ENCODE results near the gene CIDEA.
"Not testable (repeated sequence)": the region's sequence is repeated elsewhere in the genome, so short reads cannot be mapped to it uniquely, and the experiment has no call there.

DNA sequence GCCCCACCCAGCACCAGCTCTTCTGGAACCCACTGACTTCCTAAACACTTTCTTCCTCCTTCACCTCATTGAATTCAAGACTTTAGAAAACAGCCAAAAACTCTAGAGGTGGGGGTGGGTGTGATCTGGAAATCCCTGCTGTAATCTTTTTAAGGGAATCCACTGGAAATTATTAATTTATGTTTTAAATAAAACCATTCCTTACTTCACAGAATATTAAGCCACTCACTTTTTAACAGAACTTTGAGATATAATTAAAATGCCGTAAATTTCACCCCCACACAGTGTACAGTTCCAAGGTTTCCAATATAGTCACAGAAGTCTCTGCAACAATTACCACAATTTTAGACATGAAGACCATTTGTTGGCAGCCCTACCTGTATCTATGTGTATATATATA lies 30.8 kb upstream of the CIDEA start:
- TF ChIP-seq, protein P1, sequence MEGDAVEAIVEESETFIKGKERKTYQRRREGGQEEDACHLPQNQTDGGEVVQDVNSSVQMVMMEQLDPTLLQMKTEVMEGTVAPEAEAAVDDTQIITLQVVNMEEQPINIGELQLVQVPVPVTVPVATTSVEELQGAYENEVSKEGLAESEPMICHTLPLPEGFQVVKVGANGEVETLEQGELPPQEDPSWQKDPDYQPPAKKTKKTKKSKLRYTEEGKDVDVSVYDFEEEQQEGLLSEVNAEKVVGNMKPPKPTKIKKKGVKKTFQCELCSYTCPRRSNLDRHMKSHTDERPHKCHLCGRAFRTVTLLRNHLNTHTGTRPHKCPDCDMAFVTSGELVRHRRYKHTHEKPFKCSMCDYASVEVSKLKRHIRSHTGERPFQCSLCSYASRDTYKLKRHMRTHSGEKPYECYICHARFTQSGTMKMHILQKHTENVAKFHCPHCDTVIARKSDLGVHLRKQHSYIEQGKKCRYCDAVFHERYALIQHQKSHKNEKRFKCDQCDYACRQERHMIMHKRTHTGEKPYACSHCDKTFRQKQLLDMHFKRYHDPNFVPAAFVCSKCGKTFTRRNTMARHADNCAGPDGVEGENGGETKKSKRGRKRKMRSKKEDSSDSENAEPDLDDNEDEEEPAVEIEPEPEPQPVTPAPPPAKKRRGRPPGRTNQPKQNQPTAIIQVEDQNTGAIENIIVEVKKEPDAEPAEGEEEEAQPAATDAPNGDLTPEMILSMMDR (IDR thresholded peaks at IDR 0.05; ENCODE audit: insufficient read depth, low read length): not testable (repeated sequence)
- not testable (repeated sequence) for TF ChIP-seq POLR2AphosphoS5 (IDR thresholded peaks at IDR 0.05; ENCODE audit: low read depth)

Data from HL-60 (cell line).